Stomach smooth muscle (tissue), 2 donors: ENCODE data around the gene MAP4K2.

Experiments used
- H3K27ac ChIP-seq: one replicate; pipeline ENCODE4 v1.7.0; 2013; ENCODE audit warnings: mild to moderate bottlenecking, low read length, inconsistent platforms
- H3K27me3 ChIP-seq, 2 donors: one replicate each; pipeline ENCODE4 v1.7.0; 2013; ENCODE audit warnings: low read length in 2 of 2; ENCODE audit not compliant: insufficient read depth in 2 of 2, control insufficient read depth in 1 of 2
- H3K36me3 ChIP-seq, 2 donors: one replicate each; pipeline ENCODE4 v1.7.0; 2013; ENCODE audit warnings: low read length in 2 of 2; ENCODE audit not compliant: control insufficient read depth in 2 of 2, insufficient read depth in 2 of 2
- H3K4me1 ChIP-seq: one replicate; pipeline ENCODE4 v1.7.0; 2013; ENCODE audit warnings: low read length; ENCODE audit not compliant: control insufficient read depth, insufficient read depth
- H3K4me3 ChIP-seq, 2 donors: one replicate each; pipeline ENCODE4 v1.7.0; 2013; ENCODE audit warnings: low read length in 2 of 2
- H3K9ac ChIP-seq, 2 donors: one replicate each; pipeline ENCODE4 v1.7.0; 2013; ENCODE audit warnings: low read length in 2 of 2, mild to moderate bottlenecking in 1 of 2
- H3K9me3 ChIP-seq, 2 donors: one replicate each; pipeline ENCODE4 v1.7.0; 2013; ENCODE audit warnings: low read length in 2 of 2; ENCODE audit not compliant: control insufficient read depth in 2 of 2
- donor health status: healthy.
- donor health status: Pancreatic carcinoma.

MAP4K2 gene

GRCh38 chr11:64764753-64765152, 38.3 kb downstream of the MAP4K2 start:
- no peak overlapping the region for H3K9ac ChIP-seq
- H3K27me3 ChIP-seq, result no peaks in the 10 kb centered on the region
- H3K9me3 ChIP-seq, result no peaks in the 10 kb centered on the region
- peaks cover 58 to 59% of the 10 kb centered on the region in 2 donors for H3K36me3 ChIP-seq
- H3K4me3 ChIP-seq, result no peak overlapping the region
- peaks cover 57% of the 10 kb centered on the region for H3K4me1 ChIP-seq
- peak overlapping the region; percentile 84 for H3K27ac ChIP-seq

GRCh38 chr11:64764040-64764611, 38.9 kb downstream of the MAP4K2 start:
- peaks cover 63% of the 10 kb centered on the region for H3K4me1 ChIP-seq
- no peaks in the 10 kb centered on the region for H3K9me3 ChIP-seq
- peaks cover 52 to 53% of the 10 kb centered on the region in 2 donors for H3K36me3 ChIP-seq
- peak overlapping the region in 1 of 2 donors; percentile 22 for H3K4me3 ChIP-seq
- peak overlapping the region; percentile 47 to 54 for H3K9ac ChIP-seq
- H3K27ac ChIP-seq, result peak overlapping the region; percentile 84
- no peaks in the 10 kb centered on the region for H3K27me3 ChIP-seq

DNA sequence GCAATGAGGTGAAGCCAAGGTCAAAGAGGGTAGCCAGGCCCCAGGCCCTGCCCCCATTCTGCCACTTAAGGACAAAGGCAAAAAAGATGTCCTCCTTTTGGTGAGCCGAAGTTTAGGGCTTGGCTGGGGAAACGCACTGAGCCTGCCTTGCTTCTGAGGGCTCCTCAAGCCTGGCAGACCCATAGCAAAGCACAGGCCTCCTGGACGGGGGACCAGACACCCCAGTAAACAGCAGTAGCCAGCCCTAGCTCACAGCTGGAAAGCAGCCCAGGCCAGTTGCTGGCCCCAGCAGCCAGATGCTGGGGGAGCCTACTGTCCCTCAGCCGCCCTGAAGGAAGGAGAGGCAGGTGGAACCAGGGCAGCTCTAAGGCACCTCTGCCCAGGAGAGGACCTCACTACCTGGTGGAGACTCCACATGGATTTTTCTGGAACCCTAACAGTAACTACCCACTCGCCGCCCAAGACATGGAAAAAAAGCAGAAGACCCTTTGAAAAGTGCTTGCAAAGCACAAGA, 39.4 kb downstream of the MAP4K2 start:
- Histone ChIP-seq H3K4me3 (peak overlapping the region in 1 of 2 donors; percentile 22), H3K9me3 (no peaks in the 10 kb centered on the region), H3K27me3 (no peaks in the 10 kb centered on the region), H3K27ac (peak overlapping the region; percentile 84), H3K9ac (peak overlapping the region; percentile 36 to 54), H3K4me1 (peaks cover 69% of the 10 kb centered on the region), H3K36me3 (peaks cover 46 to 48% of the 10 kb centered on the region in 2 donors)

- Histone ChIP-seq H3K9me3 (no peaks in the 10 kb centered on the region), H3K4me1 (peaks cover 70% of the 10 kb centered on the region), H3K27me3 (no peaks in the 10 kb centered on the region), H3K4me3 (peak overlapping the region in 1 of 2 donors; percentile 22), H3K9ac (peak overlapping the region; percentile 36 to 54), H3K36me3 (peaks cover 40 to 41% of the 10 kb centered on the region in 2 donors), H3K27ac (peak overlapping the region; percentile 84)
Observed at GRCh38 chr11:64762674-64763525, 40.1 kb downstream of the MAP4K2 start.

- H3K9me3 ChIP-seq, result no peaks in the 10 kb centered on the region
- peaks cover 33 to 35% of the 10 kb centered on the region in 2 donors for H3K36me3 ChIP-seq
- no peaks in the 10 kb centered on the region for H3K27me3 ChIP-seq
- no peak overlapping the region for H3K9ac ChIP-seq
- peaks cover 65% of the 10 kb centered on the region for H3K4me1 ChIP-seq
- H3K4me3 ChIP-seq, result no peak overlapping the region
- peak overlapping the region; percentile 84 for H3K27ac ChIP-seq
Observed at GRCh38 chr11:64762277-64762673, 40.7 kb downstream of the MAP4K2 start.

DNA sequence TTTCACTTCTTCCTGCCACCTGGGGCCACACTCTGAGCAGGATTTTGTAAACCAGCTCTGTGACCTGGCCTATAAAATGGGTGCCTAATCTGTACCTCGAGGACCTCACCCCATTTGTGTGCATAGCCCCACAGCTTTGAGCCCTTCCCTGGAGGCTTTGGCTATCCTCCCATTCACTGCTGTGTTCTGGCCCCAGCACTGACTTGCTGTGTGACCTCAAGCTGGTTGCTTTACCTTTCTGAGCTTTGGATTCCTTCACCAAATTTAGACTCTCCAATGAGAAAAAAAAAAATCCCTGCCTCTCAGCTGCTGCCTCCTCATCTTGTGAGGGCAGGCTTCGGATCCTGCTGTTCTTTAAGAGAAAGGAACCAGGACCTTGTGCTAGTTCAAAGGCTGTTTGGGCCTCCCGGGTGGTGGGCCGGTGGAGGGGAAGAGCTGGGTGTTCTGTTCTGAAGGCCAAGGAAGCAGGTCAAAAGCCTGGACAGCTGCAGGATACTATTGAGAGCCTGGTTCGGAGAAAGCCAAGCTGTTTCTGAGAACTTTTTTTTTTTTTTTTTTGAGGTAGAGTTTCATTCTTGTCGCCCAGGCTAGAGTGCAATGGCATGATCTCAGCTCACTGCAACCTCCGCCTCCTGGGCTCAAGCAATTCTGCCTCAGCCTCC, 42.1 kb downstream of the MAP4K2 start:
- Histone ChIP-seq H3K27me3 (no peaks in the 10 kb centered on the region), H3K36me3 (peaks cover 25 to 27% of the 10 kb centered on the region in 2 donors), H3K9ac (peak overlapping the region; percentile 5 to 34), H3K27ac (peak overlapping the region; percentile 76), H3K4me3 (no peak overlapping the region), H3K4me1 (peaks cover 65% of the 10 kb centered on the region), H3K9me3 (no peaks in the 10 kb centered on the region)

- peak within 1 kb of the TSS; percentile 76 for H3K27ac ChIP-seq
- H3K36me3 ChIP-seq, result peaks cover 21 to 22% of the 10 kb centered on the region in 2 donors
- H3K9me3 ChIP-seq, result no peaks in the 10 kb centered on the region
- peaks cover 64% of the 10 kb centered on the region for H3K4me1 ChIP-seq
- peak within 1 kb of the TSS; percentile 26 to 73 for H3K4me3 ChIP-seq
- H3K9ac ChIP-seq, result peak within 1 kb of the TSS; percentile 55 to 69
- H3K27me3 ChIP-seq, result no peaks in the 10 kb centered on the region
Observed at GRCh38 chr11:64759722-64760719, 43.0 kb downstream of the MAP4K2 start, which contains the start of gene PYGM. TSS of gene PYGM (minus strand) at chr11:64759974. CDS start at chr11:64759898, 76 bp downstream.

DNA sequence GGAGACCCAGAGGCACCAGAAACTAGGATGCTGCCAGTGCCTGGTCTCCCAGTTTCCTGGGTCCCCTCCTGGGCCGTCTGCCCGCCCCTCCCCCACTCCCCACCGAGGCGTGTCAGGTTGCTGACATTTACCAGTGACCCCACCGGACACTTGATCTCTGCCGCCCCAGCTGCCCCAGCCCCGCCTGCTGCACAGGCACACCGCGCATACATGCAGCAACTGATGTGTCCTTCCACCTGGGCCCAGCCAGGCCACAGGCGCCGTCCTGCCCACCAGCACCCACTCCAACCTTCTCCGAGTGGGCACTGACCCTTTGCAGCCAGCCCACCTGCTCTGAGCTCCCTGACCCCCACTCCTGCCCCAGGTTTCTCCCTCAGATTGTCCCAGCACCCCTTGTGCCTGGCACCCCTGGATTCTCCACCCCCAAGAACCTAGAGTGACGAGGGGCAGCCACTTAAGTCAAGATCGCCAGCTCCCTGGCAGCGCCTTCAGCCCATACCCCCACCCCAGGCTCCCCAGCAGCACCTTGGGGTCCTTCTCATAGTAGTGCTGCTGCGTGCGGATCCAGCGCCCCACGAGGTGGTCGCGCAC, 43.8 kb downstream of the MAP4K2 start:
- no peaks in the 10 kb centered on the region for H3K27me3 ChIP-seq
- H3K9me3 ChIP-seq, result no peaks in the 10 kb centered on the region
- peak overlapping the region; percentile 26 to 73 for H3K4me3 ChIP-seq
- peak overlapping the region; percentile 76 for H3K27ac ChIP-seq
- H3K36me3 ChIP-seq, result peaks cover 13 to 16% of the 10 kb centered on the region in 2 donors
- H3K4me1 ChIP-seq, result peaks cover 57% of the 10 kb centered on the region
- H3K9ac ChIP-seq, result peak overlapping the region; percentile 55 to 69

DNA sequence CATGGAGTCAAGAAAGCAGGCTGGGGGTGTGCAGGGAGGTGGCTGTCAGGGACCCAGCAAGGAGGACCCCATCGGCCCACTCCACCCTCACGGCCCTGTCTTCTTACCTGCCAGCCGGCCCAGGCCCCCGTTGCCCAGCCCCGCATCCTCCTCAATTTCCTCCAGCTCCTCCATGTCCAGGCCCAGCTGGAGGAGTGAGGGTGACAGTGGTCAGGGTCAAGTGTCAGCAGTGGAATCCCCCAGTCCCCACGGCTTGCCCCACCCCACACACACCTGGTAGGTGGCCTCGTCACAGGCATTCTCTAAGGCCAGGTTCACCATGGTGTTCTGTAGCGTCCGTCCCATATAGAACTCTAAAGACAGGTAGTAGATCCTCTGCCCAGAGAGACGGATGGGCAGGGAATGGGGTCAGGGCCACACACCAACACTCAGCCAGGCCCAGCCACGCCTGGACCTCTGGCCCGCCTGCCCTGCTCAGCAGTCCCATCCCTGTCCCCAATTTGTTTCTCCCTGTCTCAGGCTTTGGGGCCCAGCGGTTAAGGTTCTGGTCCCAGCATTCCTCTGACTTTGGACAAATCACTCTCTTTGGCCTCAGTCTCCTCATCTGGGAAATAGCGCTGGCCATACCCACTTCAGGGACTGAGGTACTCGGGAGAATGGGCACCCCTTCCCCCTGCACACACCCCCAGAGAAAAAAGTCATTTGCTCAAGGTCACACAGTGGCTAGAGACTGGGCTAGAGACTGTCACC, 44.5 kb downstream of the MAP4K2 start:
- peaks cover 6 to 11% of the 10 kb centered on the region in 2 donors for H3K36me3 ChIP-seq
- no peaks in the 10 kb centered on the region for H3K9me3 ChIP-seq
- H3K9ac ChIP-seq, result peak overlapping the region; percentile 9 to 36
- peaks cover 50% of the 10 kb centered on the region for H3K4me1 ChIP-seq
- H3K4me3 ChIP-seq, result peak overlapping the region; percentile 26 to 73
- no peaks in the 10 kb centered on the region for H3K27me3 ChIP-seq
- peak overlapping the region; percentile 76 for H3K27ac ChIP-seq
